ENCODE measurements around the gene CORO7. TPM values are rescaled to one million over a fixed set of nuclear protein-coding genes. Genes with fewer than 3 reads are reported as not detected.

Gene CORO7
- total RNA-seq, 1 donor from 2014 or later = 11.9 TPM

DNA sequence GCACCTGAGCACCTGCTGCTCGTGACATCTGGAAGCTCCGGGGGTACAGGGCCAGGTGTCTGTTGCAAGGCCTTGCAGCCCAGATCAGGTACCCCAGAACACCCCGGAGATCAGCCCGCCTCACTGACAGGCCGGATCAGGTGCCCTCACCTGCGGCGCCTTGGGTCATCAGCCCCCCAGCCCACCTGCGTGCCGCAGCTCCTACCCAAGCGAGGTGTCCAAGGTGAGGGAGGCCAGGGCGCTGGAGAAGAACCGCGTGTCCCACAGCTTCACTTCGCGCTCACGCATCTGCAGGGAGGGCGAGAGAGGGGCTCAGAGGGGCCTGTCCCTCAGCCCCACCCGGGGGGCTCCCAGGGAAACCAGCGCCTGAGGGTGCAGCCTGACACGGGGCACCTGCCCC lies 28.6 kb downstream of the CORO7 start:
- DNase-seq (ENCODE audit: low spot score) = no peak
- intact Hi-C loops (cut with DNase I) = no loop called here

- intact Hi-C loops (cut with DNase I) = no loop called here
- DNase-seq (ENCODE audit: low spot score) = no peak
Observed at GRCh38 chr16:4386951-4387565, 29.3 kb downstream of the CORO7 start.

GRCh38 chr16:4386451-4386805 lies 30.0 kb downstream of the CORO7 start:
- intact Hi-C loops (cut with DNase I) = no loop called here
- no peak for DNase-seq (ENCODE audit: low spot score)

GRCh38 chr16:4385789-4386450 lies 30.5 kb downstream of the CORO7 start:
- intact Hi-C loops (cut with DNase I) = no loop called here

GRCh38 chr16:4385066-4385788 lies 31.2 kb downstream of the CORO7 start:
- no peak for DNase-seq (ENCODE audit: low spot score)
- intact Hi-C loops (cut with DNase I) = no loop called here

More at GRCh38 chr16:4385789-4386450, 30.5 kb downstream of the CORO7 start:
- DNase-seq (ENCODE audit: low spot score) = no peak

GRCh38 chr16:4384509-4384942 lies 31.9 kb downstream of the CORO7 start:
- intact Hi-C loops (cut with DNase I) = no loop called here
- DNase-seq (ENCODE audit: low spot score) = no peak

GRCh38 chr16:4383591-4384444 lies 32.6 kb downstream of the CORO7 start:
- no peak for DNase-seq (ENCODE audit: low spot score)
- intact Hi-C loops (cut with DNase I) = no loop called here

- no peak for DNase-seq (ENCODE audit: low spot score)
- intact Hi-C loops (cut with DNase I) = no loop called here
Observed at GRCh38 chr16:4382795-4383357, 33.5 kb downstream of the CORO7 start.

GRCh38 chr16:4381935-4382794 lies 34.2 kb downstream of the CORO7 start:
- intact Hi-C loops (cut with DNase I) = no loop called here
- no peak for DNase-seq (ENCODE audit: low spot score)

DNA sequence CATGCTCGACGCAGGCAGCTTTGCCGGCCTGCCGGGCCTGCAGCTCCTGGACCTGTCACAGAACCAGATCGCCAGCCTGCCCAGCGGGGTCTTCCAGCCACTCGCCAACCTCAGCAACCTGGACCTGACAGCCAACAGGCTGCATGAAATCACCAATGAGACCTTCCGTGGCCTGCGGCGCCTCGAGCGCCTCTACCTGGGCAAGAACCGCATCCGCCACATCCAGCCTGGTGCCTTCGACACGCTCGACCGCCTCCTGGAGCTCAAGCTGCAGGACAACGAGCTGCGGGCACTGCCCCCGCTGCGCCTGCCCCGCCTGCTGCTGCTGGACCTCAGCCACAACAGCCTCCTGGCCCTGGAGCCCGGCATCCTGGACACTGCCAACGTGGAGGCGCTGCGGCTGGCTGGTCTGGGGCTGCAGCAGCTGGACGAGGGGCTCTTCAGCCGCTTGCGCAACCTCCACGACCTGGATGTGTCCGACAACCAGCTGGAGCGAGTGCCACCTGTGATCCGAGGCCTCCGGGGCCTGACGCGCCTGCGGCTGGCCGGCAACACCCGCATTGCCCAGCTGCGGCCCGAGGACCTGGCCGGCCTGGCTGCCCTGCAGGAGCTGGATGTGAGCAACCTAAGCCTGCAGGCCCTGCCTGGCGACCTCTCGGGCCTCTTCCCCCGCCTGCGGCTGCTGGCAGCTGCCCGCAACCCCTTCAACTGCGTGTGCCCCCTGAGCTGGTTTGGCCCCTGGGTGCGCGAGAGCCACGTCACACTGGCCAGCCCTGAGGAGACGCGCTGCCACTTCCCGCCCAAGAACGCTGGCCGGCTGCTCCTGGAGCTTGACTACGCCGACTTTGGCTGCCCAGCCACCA lies 35.1 kb downstream of the CORO7 start:
- DNase-seq (ENCODE audit: low spot score) = no peak
- intact Hi-C loops (cut with DNase I) = no loop called here

GRCh38 chr16:4380119-4381063 lies 36.0 kb downstream of the CORO7 start:
- no peak for DNase-seq (ENCODE audit: low spot score)
- intact Hi-C loops (cut with DNase I) = no loop called here

DNA sequence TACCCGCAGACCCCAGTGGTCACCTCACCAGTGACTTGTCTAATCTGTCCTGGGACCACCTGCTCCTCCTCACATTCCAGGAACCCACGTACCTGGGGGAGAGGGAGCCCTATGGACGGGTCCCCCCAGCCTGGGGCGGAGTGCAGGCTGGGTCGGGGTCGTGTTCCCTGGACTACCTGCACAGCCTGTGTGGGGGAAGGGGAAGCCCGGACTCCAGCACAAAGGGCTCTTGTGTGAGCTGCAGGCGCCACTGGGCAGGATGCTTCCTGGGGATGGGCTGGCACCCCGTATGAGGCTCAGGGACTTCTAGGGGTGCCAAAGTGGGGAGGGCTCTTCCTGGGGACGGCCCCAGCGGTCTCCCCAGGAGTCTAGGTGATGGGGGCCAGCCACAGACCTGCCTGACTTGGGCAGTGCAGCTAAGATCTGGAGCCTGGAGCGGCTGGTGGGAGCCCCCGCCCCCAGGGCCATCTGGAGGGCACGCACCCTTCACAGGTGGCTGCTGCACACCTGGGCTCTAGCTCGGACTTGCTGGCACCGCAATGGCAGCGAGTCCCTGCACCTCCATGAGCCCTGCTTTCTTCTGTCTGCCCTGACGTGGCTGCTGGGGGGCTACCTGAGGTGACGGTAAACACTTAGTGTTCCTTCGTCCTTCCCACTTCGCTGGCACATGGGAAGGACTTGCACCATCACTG lies 37.3 kb downstream of the CORO7 start:
- intact Hi-C loops (cut with DNase I) = no loop called here
- no peak for DNase-seq (ENCODE audit: low spot score)

DNA sequence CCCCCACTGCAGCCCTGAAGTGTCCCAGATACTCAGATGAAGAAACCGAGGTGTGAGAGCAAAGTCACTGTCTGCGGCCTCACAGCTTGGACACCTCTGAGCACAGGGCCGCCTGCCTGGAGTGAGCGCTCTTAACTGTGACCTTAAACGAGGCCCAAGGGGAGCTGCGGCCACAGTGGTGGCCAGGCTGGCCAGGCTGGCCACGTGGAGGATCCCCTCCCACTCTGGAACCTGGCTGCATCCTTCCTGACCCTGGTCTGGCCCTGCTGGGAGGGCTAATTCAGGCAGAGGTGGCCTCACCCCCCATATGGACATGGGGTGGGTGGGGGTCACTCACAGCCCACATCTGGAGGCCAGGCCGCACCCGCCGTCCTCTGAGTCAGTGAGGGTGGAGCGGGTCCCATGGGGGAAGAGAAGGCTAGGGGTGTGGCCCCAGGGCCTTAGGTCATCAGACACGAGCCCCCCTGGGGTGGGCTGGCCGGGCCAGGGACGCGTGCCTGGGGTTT lies 38.2 kb downstream of the CORO7 start:
- DNase-seq (ENCODE audit: low spot score) = no peak
- intact Hi-C loops (cut with DNase I) = no loop called here

DNA sequence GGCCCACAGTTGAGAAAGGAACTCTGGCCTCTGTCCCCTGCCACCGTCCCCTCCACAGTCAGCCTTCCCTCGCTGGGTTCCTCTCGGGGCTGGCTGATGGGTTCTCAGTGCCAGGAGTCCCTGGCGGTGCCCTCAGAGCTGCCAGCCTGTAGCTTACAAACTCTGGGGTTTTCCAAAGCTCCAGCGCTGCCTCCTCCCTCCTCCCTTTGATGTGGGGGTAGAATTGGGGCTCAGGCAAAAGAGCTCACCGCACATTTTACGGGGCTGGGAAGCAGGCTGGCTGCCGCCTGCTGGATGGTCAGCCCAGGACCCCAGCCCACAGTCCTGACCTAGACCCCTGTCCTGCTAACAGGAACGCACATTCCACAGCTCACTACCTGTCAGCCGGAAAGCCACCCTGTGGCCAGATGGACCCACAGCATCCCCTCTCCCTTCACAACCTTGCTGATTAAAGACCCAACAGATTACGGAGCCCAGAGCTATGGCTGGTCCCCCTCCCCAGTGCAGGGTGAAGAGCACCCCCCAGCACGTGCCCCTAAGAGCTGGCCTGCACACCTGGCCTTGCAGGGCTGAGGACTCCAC lies 38.7 kb downstream of the CORO7 start:
- intact Hi-C loops (cut with DNase I) = no loop called here
- DNase-seq (ENCODE audit: low spot score) = no peak

DNA sequence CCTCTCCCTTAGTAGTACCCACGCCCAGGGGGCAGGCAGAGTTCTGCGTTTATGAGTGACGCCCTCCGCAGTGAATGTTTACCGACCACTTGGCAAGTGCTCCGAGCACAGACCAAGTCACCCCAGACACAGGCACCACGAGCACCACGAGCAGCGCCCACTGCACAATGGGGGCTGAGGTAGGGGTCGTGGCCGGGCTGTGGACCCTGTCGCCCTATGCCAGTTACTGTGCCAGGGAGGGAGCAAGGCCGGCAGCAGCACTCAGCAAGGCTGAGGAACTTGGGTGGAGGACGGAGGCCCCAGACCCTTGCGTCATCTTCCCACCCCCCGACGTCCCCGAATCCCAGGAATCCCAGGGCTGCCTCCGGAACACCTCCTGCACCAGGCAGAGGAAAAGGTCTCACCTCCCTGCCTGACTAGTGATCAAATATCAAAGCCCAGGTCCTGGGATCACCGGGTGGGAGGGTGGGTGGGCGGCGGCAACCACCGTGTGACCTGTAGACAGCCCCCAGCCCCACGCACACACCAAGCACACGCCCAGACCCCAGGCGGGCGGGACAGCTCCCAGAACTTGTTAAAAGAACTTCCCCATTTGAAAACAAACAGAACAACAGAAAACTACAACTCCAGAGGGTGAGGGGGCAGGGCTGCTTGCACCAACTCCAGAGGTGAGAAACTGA lies 39.4 kb downstream of the CORO7 start:
- DNase-seq (ENCODE audit: low spot score) = no peak
- intact Hi-C loops (cut with DNase I) = no loop called here
